A204.1 (cell line): ENCODE measurements around the gene PPP5C.
"Not testable (repeated sequence)": the region's sequence is repeated elsewhere in the genome, so short reads cannot be mapped to it uniquely, and the experiment has no call there.

Experiments used
- FAIRE-seq: peaks from 2 replicates; lab custom pipeline; 2012; peaks lifted over from hg19 to GRCh38; lab: Jason Lieb, UNC

PPP5C gene

GRCh38 chr19:46386151-46386550, 39.3 kb downstream of the PPP5C start:
- FAIRE-seq, result no peak

- no peak for FAIRE-seq
Measured at GRCh38 chr19:46386996-46387712, 40.3 kb downstream of the PPP5C start.

- no peak for FAIRE-seq
Measured at GRCh38 chr19:46387713-46388130, 40.8 kb downstream of the PPP5C start.

GRCh38 chr19:46388311-46389095, 41.6 kb downstream of the PPP5C start:
- FAIRE-seq, result no peak

- no peak for FAIRE-seq
Measured at GRCh38 chr19:46390121-46390858, 43.4 kb downstream of the PPP5C start.

GRCh38 chr19:46390866-46391265, 44.0 kb downstream of the PPP5C start:
- no peak for FAIRE-seq

- no peak for FAIRE-seq
Measured at GRCh38 chr19:46391296-46392251, 44.7 kb downstream of the PPP5C start.

- no peak for FAIRE-seq
Measured at GRCh38 chr19:46392252-46392801, 45.4 kb downstream of the PPP5C start.

GRCh38 chr19:46392837-46393236, 46.0 kb downstream of the PPP5C start:
- no peak for FAIRE-seq

- no peak for FAIRE-seq
Measured at GRCh38 chr19:46393456-46394401, 46.8 kb downstream of the PPP5C start.

GRCh38 chr19:46394402-46394797, 47.5 kb downstream of the PPP5C start:
- FAIRE-seq, result no peak

- FAIRE-seq, result not testable (repeated sequence)
Measured at GRCh38 chr19:46397801-46398479, 51.1 kb downstream of the PPP5C start.

- no peak for FAIRE-seq
Measured at GRCh38 chr19:46402725-46403124, 55.8 kb downstream of the PPP5C start.

- FAIRE-seq, result no peak
Measured at GRCh38 chr19:46404055-46404752, 57.3 kb downstream of the PPP5C start.

- FAIRE-seq, result no peak
Measured at GRCh38 chr19:46404753-46405468, 58.0 kb downstream of the PPP5C start.

- FAIRE-seq, result no peak
Measured at GRCh38 chr19:46406976-46407375, 60.1 kb downstream of the PPP5C start.

- no peak for FAIRE-seq
Measured at GRCh38 chr19:46407856-46408663, 61.2 kb downstream of the PPP5C start.

- no peak for FAIRE-seq
Measured at GRCh38 chr19:46408664-46409039, 61.8 kb downstream of the PPP5C start.
